ENCODE measurements around the gene CCDC88C.

DNA sequence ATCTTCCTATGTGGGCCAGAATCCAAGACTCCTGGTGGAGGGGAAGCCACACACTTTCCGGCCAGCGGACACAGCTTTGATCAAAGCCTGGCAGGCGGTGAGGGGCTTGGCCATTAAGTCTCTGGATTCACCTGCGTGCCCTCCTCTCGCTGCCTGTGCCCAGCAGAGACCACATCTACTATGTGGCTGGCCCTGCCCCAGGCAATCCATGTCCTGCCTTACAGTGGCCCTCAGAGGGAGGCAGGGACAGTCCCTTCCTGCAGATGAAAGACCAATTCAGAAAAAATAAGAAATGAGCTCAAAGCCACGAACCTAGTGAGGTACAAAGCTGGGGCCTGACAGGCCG lies 90.4 kb downstream of the CCDC88C start:
- TF ChIP-seq, protein P1, sequence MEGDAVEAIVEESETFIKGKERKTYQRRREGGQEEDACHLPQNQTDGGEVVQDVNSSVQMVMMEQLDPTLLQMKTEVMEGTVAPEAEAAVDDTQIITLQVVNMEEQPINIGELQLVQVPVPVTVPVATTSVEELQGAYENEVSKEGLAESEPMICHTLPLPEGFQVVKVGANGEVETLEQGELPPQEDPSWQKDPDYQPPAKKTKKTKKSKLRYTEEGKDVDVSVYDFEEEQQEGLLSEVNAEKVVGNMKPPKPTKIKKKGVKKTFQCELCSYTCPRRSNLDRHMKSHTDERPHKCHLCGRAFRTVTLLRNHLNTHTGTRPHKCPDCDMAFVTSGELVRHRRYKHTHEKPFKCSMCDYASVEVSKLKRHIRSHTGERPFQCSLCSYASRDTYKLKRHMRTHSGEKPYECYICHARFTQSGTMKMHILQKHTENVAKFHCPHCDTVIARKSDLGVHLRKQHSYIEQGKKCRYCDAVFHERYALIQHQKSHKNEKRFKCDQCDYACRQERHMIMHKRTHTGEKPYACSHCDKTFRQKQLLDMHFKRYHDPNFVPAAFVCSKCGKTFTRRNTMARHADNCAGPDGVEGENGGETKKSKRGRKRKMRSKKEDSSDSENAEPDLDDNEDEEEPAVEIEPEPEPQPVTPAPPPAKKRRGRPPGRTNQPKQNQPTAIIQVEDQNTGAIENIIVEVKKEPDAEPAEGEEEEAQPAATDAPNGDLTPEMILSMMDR (IDR thresholded peaks at IDR 0.05) = no peak
- TF ChIP-seq ZNF138 (CRISPR knock-in tag; conservative IDR thresholded peaks at IDR 0.05) (no peak), NFE2L1 (CRISPR knock-in tag; IDR thresholded peaks at IDR 0.05) (no peak), ZNF121 (CRISPR knock-in tag; IDR thresholded peaks at IDR 0.05) (no peak), ZNF416 (CRISPR knock-in tag; IDR thresholded peaks at IDR 0.05) (no peak), SP1 (CRISPR knock-in tag; conservative IDR thresholded peaks at IDR 0.05) (no peak), TEAD1 (CRISPR knock-in tag; IDR thresholded peaks at IDR 0.05) (no peak)
- TF ChIP-seq, protein P2, sequence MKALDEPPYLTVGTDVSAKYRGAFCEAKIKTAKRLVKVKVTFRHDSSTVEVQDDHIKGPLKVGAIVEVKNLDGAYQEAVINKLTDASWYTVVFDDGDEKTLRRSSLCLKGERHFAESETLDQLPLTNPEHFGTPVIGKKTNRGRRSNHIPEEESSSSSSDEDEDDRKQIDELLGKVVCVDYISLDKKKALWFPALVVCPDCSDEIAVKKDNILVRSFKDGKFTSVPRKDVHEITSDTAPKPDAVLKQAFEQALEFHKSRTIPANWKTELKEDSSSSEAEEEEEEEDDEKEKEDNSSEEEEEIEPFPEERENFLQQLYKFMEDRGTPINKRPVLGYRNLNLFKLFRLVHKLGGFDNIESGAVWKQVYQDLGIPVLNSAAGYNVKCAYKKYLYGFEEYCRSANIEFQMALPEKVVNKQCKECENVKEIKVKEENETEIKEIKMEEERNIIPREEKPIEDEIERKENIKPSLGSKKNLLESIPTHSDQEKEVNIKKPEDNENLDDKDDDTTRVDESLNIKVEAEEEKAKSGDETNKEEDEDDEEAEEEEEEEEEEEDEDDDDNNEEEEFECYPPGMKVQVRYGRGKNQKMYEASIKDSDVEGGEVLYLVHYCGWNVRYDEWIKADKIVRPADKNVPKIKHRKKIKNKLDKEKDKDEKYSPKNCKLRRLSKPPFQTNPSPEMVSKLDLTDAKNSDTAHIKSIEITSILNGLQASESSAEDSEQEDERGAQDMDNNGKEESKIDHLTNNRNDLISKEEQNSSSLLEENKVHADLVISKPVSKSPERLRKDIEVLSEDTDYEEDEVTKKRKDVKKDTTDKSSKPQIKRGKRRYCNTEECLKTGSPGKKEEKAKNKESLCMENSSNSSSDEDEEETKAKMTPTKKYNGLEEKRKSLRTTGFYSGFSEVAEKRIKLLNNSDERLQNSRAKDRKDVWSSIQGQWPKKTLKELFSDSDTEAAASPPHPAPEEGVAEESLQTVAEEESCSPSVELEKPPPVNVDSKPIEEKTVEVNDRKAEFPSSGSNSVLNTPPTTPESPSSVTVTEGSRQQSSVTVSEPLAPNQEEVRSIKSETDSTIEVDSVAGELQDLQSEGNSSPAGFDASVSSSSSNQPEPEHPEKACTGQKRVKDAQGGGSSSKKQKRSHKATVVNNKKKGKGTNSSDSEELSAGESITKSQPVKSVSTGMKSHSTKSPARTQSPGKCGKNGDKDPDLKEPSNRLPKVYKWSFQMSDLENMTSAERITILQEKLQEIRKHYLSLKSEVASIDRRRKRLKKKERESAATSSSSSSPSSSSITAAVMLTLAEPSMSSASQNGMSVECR (CRISPR knock-in tag; IDR thresholded peaks at IDR 0.05; ENCODE audit: borderline replicate concordance) = no peak
- TF ChIP-seq, protein P3, sequence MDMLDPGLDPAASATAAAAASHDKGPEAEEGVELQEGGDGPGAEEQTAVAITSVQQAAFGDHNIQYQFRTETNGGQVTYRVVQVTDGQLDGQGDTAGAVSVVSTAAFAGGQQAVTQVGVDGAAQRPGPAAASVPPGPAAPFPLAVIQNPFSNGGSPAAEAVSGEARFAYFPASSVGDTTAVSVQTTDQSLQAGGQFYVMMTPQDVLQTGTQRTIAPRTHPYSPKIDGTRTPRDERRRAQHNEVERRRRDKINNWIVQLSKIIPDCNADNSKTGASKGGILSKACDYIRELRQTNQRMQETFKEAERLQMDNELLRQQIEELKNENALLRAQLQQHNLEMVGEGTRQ (CRISPR knock-in tag; IDR thresholded peaks at IDR 0.05) = no peak
